SU-DHL-6 (cell line): ENCODE measurements around the gene RAB4B.

Source experiments
- H2AFZ ChIP-seq: fragments of 200-600 bp; sonication (generic); 2 replicates; pipeline ENCODE4 v1.6.1; 2014; ENCODE audit warnings: low read depth, mild to moderate bottlenecking, moderate library complexity, mixed read lengths, antibody characterized with exemption, low read length; ENCODE audit not compliant: severe bottlenecking
- H3F3A ChIP-seq: fragments of 200-600 bp; shearing (Covaris generic); 2 replicates; pipeline ENCODE4 v1.6.0; 2016; ENCODE audit warnings: antibody characterized with exemption, mild to moderate bottlenecking; ENCODE audit not compliant: insufficient read depth
- H3K27ac ChIP-seq: fragments of 200-600 bp; sonication (generic); 2 replicates; pipeline ENCODE4 v1.5.1; 2016; ENCODE audit warnings: low read depth, mild to moderate bottlenecking, low read length, moderate library complexity, mixed read lengths
- H3K27me3 ChIP-seq: fragments of 200-600 bp; sonication (generic), shearing (Covaris generic); 2 replicates; pipeline ENCODE4 v1.6.0; 2014; ENCODE audit warnings: mild to moderate bottlenecking, low read length
- H3K36me3 ChIP-seq: fragments of 200-600 bp; sonication (generic); 2 replicates; pipeline ENCODE4 v1.6.1; 2014; ENCODE audit warnings: mild to moderate bottlenecking, low read length, mixed read lengths
- H3K4me2 ChIP-seq: fragments of 300-600, 200-600 bp; shearing (Covaris generic), sonication (generic); 2 replicates; pipeline ENCODE4 v1.6.0; 2014; ENCODE audit warnings: low read length, low read depth, mild to moderate bottlenecking; ENCODE audit not compliant: poor library complexity, severe bottlenecking
- H3K4me3 ChIP-seq: fragments of 200-600 bp; sonication (generic); 2 replicates; pipeline ENCODE4 v1.5.1; 2014; ENCODE audit warnings: antibody characterized with exemption, low read length, mild to moderate bottlenecking, mixed read lengths; ENCODE audit not compliant: insufficient read depth, poor library complexity, severe bottlenecking
- H3K79me2 ChIP-seq: fragments of 200-600 bp; sonication (generic); 2 replicates; pipeline ENCODE4 v1.6.1; 2014; ENCODE audit warnings: mild to moderate bottlenecking, low read length, moderate library complexity; ENCODE audit not compliant: insufficient read depth
- H3K9ac ChIP-seq: fragments of 200-600 bp; sonication (generic); 2 replicates; pipeline ENCODE4 v1.7.0; 2014; ENCODE audit warnings: mild to moderate bottlenecking, low read length
- H3K9me2 ChIP-seq: fragments of 200-600 bp; sonication (generic); replicated peaks from 2 replicates; pipeline ENCODE4 v1.6.1; 2014; ENCODE audit warnings: low read length; ENCODE audit not compliant: insufficient read depth
- H3K9me3 ChIP-seq: fragments of 200-600 bp; sonication (generic); 2 replicates; pipeline ENCODE4 v1.6.1; 2014; ENCODE audit warnings: low read length, mixed read lengths; ENCODE audit not compliant: insufficient read depth
- H4K20me1 ChIP-seq: fragments of 200-600 bp; sonication (generic); 2 replicates; pipeline ENCODE4 v1.6.1; 2014; ENCODE audit warnings: low read depth, mild to moderate bottlenecking, antibody characterized with exemption, low read length, moderate library complexity, mixed read lengths
- CTCF ChIP-seq: fragments of 200-600 bp; sonication (generic); IDR thresholded peaks from one replicate; pipeline ENCODE4 v1.5.1; 2017; ENCODE audit warnings: antibody characterized with exemption, mild to moderate bottlenecking, low read length, moderate library complexity; ENCODE audit not compliant: insufficient read depth, poor library complexity, severe bottlenecking
- EZH2phosphoT487 ChIP-seq: fragments of 200-600 bp; sonication (generic), shearing (Covaris generic); conservative IDR thresholded peaks from 2 replicates; pipeline ENCODE4 v1.6.1; 2018; ENCODE audit warnings: mild to moderate bottlenecking, antibody characterized with exemption, low read length, moderate library complexity, mixed read lengths

Gene RAB4B

GRCh38 chr19:40735013-40735771 is 42.9 kb upstream of the RAB4B start:
- Histone ChIP-seq H3K36me3 (no peaks in the 10 kb centered on the region), H2AFZ (no peak overlapping the region), H3K4me2 (no peak overlapping the region), H3F3A (no peaks in the 10 kb centered on the region), H3K9me2 (no peaks in the 10 kb centered on the region), H3K9ac (no peak overlapping the region), H3K4me3 (no peak overlapping the region), H3K27ac (no peak overlapping the region), H3K79me2 (no peaks in the 10 kb centered on the region), H3K9me3 (no peaks in the 10 kb centered on the region), H3K27me3 (no peaks in the 10 kb centered on the region), H4K20me1 (no peaks in the 10 kb centered on the region)
- TF ChIP-seq CTCF: no peak
- TF ChIP-seq EZH2phosphoT487: no peak

- no peaks in the 10 kb centered on the region for H3K36me3 ChIP-seq
- TF ChIP-seq EZH2phosphoT487 (no peak), CTCF (no peak)
Observed at GRCh38 chr19:40736661-40737060, 41.4 kb upstream of the RAB4B start.

GRCh38 chr19:40737102-40737644 is 40.9 kb upstream of the RAB4B start:
- Histone ChIP-seq H3K9ac (no peak overlapping the region), H4K20me1 (no peaks in the 10 kb centered on the region)

More at GRCh38 chr19:40736661-40737060, 41.4 kb upstream of the RAB4B start:
- H3K27ac ChIP-seq: no peak overlapping the region
- no peak overlapping the region for H3K4me2 ChIP-seq
- no peaks in the 10 kb centered on the region for H3K9me2 ChIP-seq
- H3F3A ChIP-seq: no peaks in the 10 kb centered on the region
- no peak overlapping the region for H3K9ac ChIP-seq
- no peaks in the 10 kb centered on the region for H3K79me2 ChIP-seq
- no peaks in the 10 kb centered on the region for H4K20me1 ChIP-seq
- no peak overlapping the region for H2AFZ ChIP-seq
- no peaks in the 10 kb centered on the region for H3K27me3 ChIP-seq
- H3K4me3 ChIP-seq: no peak overlapping the region
- H3K9me3 ChIP-seq: no peaks in the 10 kb centered on the region

More at GRCh38 chr19:40737102-40737644, 40.9 kb upstream of the RAB4B start:
- TF ChIP-seq CTCF (no peak), EZH2phosphoT487 (no peak)
- Histone ChIP-seq H3K27ac (no peak overlapping the region), H3K36me3 (no peaks in the 10 kb centered on the region), H3K4me3 (no peak overlapping the region), H3K4me2 (no peak overlapping the region), H3K27me3 (no peaks in the 10 kb centered on the region), H2AFZ (no peak overlapping the region), H3F3A (no peaks in the 10 kb centered on the region), H3K9me2 (no peaks in the 10 kb centered on the region), H3K9me3 (no peaks in the 10 kb centered on the region), H3K79me2 (no peaks in the 10 kb centered on the region)
